HFFc6 (cell line): ENCODE results near the gene BAIAP2L1. TPM values are rescaled to one million over a fixed set of nuclear protein-coding genes. Genes with fewer than 3 reads are reported as not detected.

Source experiments
- DNase-seq: peaks from one replicate; pipeline ENCODE4 v3.0.0-alpha.2; 2018
- H3K27ac Mint-ChIP-seq: 2 replicates; pipeline ENCODE4 v1.8.0; 2020; ENCODE audit warnings: mild to moderate bottlenecking, mixed read lengths
- H3K27me3 Mint-ChIP-seq: 2 replicates; pipeline ENCODE4 v1.8.0; 2021; ENCODE audit warnings: mild to moderate bottlenecking, moderate library complexity, mixed read lengths; ENCODE audit not compliant: insufficient read depth
- H3K36me3 Mint-ChIP-seq: 2 replicates; pipeline ENCODE4 v1.8.0; 2021; ENCODE audit warnings: low read depth, mixed read lengths
- H3K4me1 Mint-ChIP-seq: 2 replicates; pipeline ENCODE4 v1.8.0; 2020; ENCODE audit warnings: low read depth, mixed read lengths
- H3K4me3 Mint-ChIP-seq: 2 replicates; pipeline ENCODE4 v1.8.0; 2020; ENCODE audit warnings: mild to moderate bottlenecking, moderate library complexity, mixed read lengths
- H3K9me3 Mint-ChIP-seq: 2 replicates; pipeline ENCODE4 v1.8.0; 2020; ENCODE audit warnings: mild to moderate bottlenecking, mixed read lengths
- CTCF ChIP-seq: fragments of 200-600 bp; sonication (generic); IDR thresholded peaks from 2 replicates; pipeline ENCODE4 v1.5.0; 2021; ENCODE audit warnings: antibody characterized with exemption, mild to moderate bottlenecking
- total RNA-seq, 6 experiments: library from RNA; stranded (reverse); fragmentation: NEBNext Ultra II Directional; extraction: Animal tissue kit (Norgen Biotek cat#: 25700); gene quantifications; 2 replicates in 1 of 6; 3 replicates in 5 of 6; pipeline ENCODE4 v1.2.3, GENCODE V29; 2021

Gene BAIAP2L1
- total RNA-seq, 6 experiments from 2014 or later: 12.9 to 17.5 (median 14.2) TPM

GRCh38 chr7:98357751-98358161, 43.1 kb downstream of the BAIAP2L1 start:
- H3K27me3 Mint-ChIP-seq: no peaks in the 10 kb centered on the region; the same call in 1 of the 2 replicates
- H3K4me3 Mint-ChIP-seq: no peak overlapping the region; the same call in 1 of the 2 replicates
- H3K4me1 Mint-ChIP-seq: peaks cover 47% of the 10 kb centered on the region
- H3K36me3 Mint-ChIP-seq: no peaks in the 10 kb centered on the region
- H3K27ac Mint-ChIP-seq: peak overlapping the region; percentile 47
- peak; percentile 39 for DNase-seq
- TF ChIP-seq CTCF: no peak
- H3K9me3 Mint-ChIP-seq: no peaks in the 10 kb centered on the region

DNA sequence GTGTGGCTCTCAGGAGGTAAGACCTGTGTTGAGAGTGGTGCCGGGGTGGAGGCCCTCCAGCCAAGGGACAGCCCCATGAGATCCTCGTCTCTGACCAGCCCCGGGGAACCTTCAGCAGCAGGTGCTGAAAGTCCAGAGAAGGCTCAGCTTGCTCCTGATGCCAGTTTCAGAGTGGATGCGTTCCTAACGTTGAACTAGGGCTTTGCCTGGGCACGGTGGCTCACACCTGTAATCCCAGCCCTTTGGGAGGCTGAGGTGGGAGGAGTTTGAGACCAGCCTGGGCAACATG, 45.7 kb downstream of the BAIAP2L1 start:
- no peak overlapping the region for H3K4me3 Mint-ChIP-seq

DNA sequence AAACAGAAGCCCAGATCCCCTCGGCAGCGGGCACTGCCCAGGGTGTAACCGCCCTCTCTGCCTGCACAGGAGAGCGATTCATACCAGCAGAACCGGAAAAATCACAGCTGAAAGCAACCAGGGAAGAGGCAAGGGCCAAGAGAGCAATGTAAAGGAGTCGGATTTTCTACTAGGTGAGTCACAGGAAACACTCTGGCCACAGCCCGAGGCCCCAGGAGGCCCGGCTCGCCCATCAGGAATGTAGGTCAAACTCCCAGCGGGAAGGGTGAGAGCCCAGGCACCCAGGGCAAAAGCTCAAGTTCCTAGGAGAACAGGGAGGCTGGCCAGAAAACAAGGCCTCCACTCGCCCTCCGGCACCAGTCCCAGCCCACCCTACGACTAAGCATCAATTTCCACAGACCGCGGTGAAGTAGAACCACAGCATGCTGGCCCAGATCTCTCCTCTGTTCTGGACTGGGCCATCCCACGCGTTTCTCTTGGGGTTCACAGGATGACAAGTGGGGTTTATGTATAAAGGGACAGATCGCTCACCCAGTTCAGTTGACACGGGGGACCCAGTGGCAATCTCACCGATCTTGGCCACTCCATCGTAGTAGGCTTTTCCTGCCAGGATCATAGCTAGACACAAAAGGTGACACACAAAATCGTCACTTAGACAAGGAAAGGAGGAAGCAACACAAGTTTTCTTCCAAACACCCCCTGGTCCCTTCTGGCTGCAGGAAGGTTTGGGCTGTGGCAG, 46.2 kb downstream of the BAIAP2L1 start:
- Mint-ChIP-seq H3K4me3 (peak overlapping the region; percentile 84), H3K36me3 (peaks cover 19% of the 10 kb centered on the region), H3K4me1 (peaks cover 58% of the 10 kb centered on the region), H3K27ac (peak overlapping the region; percentile 99), H3K27me3 (no peaks in the 10 kb centered on the region; the same call in none of the 2 replicates), H3K9me3 (no peaks in the 10 kb centered on the region)
- DNase-seq: peak; percentile 82
- TF ChIP-seq CTCF: no peak

More for the DNA sequence above, 45.7 kb downstream of the BAIAP2L1 start:
- peak overlapping the region; percentile 99 for H3K27ac Mint-ChIP-seq
- peaks cover 15% of the 10 kb centered on the region for H3K36me3 Mint-ChIP-seq
- no peaks in the 10 kb centered on the region for H3K9me3 Mint-ChIP-seq
- peaks cover 58% of the 10 kb centered on the region for H3K4me1 Mint-ChIP-seq
- no peaks in the 10 kb centered on the region; the same call in none of the 2 replicates for H3K27me3 Mint-ChIP-seq
- no peak for TF ChIP-seq CTCF
- DNase-seq: no peak

DNA sequence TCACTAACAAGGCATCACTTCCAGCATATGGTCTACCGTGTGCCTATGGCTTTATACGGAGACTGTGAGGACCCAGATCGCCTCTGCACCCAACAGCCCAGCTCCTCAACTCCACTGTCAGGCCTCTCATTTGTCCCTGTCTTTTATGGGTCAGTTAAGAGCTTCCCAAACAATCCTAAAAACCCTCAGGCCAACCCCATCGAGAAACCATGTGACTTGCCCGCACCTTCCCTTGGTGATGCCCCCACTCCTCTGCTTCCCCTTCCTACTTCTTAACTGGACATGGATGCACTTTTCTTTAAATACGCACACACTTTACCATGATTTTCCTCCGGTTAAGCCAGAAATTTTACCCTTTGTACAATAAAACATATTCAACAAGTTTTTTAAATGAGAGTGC, 46.8 kb downstream of the BAIAP2L1 start:
- no peak for DNase-seq
- peaks cover 19% of the 10 kb centered on the region for H3K36me3 Mint-ChIP-seq
- no peaks in the 10 kb centered on the region; the same call in none of the 2 replicates for H3K27me3 Mint-ChIP-seq
- H3K4me3 Mint-ChIP-seq: peak overlapping the region; percentile 84
- peaks cover 58% of the 10 kb centered on the region for H3K4me1 Mint-ChIP-seq
- H3K27ac Mint-ChIP-seq: peak overlapping the region; percentile 99
- H3K9me3 Mint-ChIP-seq: no peaks in the 10 kb centered on the region
- TF ChIP-seq CTCF: no peak

DNA sequence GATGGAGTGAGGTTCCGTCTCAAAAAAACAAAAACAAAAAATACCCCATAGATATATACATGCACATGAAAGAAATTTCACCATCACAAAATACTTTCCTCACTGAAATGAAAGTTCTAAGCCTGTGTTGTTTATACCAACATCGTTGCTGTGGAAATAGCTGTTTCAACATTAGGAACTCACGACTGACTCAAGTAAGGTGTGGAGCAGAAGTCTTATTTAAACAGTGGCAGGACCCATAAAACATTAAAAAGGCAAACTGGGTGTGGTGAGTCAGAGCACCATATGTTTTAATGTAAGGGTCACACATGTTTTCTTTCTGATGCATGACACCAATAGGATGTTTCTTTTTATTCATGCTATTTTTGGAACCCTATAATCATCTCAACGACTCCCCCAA, 48.3 kb downstream of the BAIAP2L1 start:
- Mint-ChIP-seq H3K4me1 (peaks cover 50% of the 10 kb centered on the region), H3K27me3 (no peaks in the 10 kb centered on the region; the same call in none of the 2 replicates), H3K9me3 (no peaks in the 10 kb centered on the region), H3K4me3 (peak overlapping the region; percentile 62), H3K27ac (peak overlapping the region; percentile 97), H3K36me3 (peaks cover 19% of the 10 kb centered on the region)
- no peak for TF ChIP-seq CTCF
- peak; percentile 95 for DNase-seq
